Measurements from ENCODE around the gene NUDT7.

NUDT7 gene

GRCh38 chr16:77785373-77785764 lies 63.1 kb downstream of the NUDT7 start:
- H3K27ac ChIP-seq, result no peak overlapping the region
- no peak for TF ChIP-seq ZFX (IDR thresholded peaks at IDR 0.05; ENCODE audit: borderline replicate concordance)
- TF ChIP-seq CTCF (IDR thresholded peaks at IDR 0.05), result no peak

GRCh38 chr16:77786186-77786847 lies 64.0 kb downstream of the NUDT7 start:
- TF ChIP-seq CTCF (IDR thresholded peaks at IDR 0.05), result no peak
- TF ChIP-seq ZFX (IDR thresholded peaks at IDR 0.05; ENCODE audit: borderline replicate concordance), result no peak
- no peak overlapping the region for H3K27ac ChIP-seq

GRCh38 chr16:77787452-77787851 lies 65.1 kb downstream of the NUDT7 start:
- no peak overlapping the region for H3K27ac ChIP-seq
- TF ChIP-seq CTCF (IDR thresholded peaks at IDR 0.05) (no peak), ZFX (IDR thresholded peaks at IDR 0.05; ENCODE audit: borderline replicate concordance) (no peak)

- no peak within 1 kb of the TSS for H3K27ac ChIP-seq
- no peak for TF ChIP-seq CTCF (IDR thresholded peaks at IDR 0.05)
- TF ChIP-seq ZFX (IDR thresholded peaks at IDR 0.05; ENCODE audit: borderline replicate concordance), result no peak
Measured at GRCh38 chr16:77788181-77789084, 66.1 kb downstream of the NUDT7 start, which contains the start of gene VAT1L. TSS of gene VAT1L (plus strand) at chr16:77788564. CDS start at chr16:77788683, 119 bp downstream.

GRCh38 chr16:77789085-77790008 lies 67.0 kb downstream of the NUDT7 start:
- H3K27ac ChIP-seq, result no peak overlapping the region
- TF ChIP-seq ZFX (IDR thresholded peaks at IDR 0.05; ENCODE audit: borderline replicate concordance) (no peak), CTCF (IDR thresholded peaks at IDR 0.05) (no peak)

- H3K27ac ChIP-seq, result no peak overlapping the region
- TF ChIP-seq CTCF (IDR thresholded peaks at IDR 0.05), result no peak
- no peak for TF ChIP-seq ZFX (IDR thresholded peaks at IDR 0.05; ENCODE audit: borderline replicate concordance)
Measured at GRCh38 chr16:77790009-77790372, 67.7 kb downstream of the NUDT7 start.

Measured in 22Rv1 (cell line).